Thyroid gland (tissue), 4 donors: Measurements from ENCODE around the gene WDR81.

Source experiments
- POLR2A ChIP-seq, 2 donors: fragments of 450-650 bp; IDR thresholded peaks; one replicate each; pipeline ENCODE4 v1.6.1; 2017; ENCODE audit warnings: antibody characterized with exemption in 2 of 2, mild to moderate bottlenecking in 2 of 2, moderate library complexity in 1 of 2
- TF ChIP-seq, protein P1 (sequence below), 6 experiments: fragments of 200-600 bp in 3 of 6; fragments of 450-650 bp in 3 of 6; sonication (generic) in 3 of 6; IDR thresholded peaks; one replicate each; pipeline ENCODE4 v1.5.1; 2016 to 2019; ENCODE audit warnings: antibody characterized with exemption in 6 of 6, mild to moderate bottlenecking in 2 of 6, inconsistent platforms in 1 of 6, moderate library complexity in 1 of 6

DNA sequence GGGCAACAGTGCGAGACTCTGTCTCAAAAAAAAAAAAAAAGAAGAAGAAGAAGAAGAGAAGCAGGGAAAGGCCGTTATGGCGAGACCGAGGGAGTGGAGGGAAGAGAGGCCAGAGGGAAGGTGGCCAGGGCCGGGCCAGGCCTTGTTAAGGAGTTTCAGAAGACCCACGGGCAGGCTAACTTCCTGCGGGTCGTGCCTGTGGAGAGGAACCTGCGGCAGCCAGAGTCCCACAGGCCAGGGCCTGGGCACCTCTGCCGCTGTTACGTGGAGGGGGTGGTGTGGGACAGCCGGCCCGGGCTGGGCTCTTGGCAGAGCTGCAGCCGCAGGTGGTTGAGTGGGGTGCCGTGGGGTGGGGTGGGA lies 5.4 kb downstream of the WDR81 start:
- TF ChIP-seq, protein P1, sequence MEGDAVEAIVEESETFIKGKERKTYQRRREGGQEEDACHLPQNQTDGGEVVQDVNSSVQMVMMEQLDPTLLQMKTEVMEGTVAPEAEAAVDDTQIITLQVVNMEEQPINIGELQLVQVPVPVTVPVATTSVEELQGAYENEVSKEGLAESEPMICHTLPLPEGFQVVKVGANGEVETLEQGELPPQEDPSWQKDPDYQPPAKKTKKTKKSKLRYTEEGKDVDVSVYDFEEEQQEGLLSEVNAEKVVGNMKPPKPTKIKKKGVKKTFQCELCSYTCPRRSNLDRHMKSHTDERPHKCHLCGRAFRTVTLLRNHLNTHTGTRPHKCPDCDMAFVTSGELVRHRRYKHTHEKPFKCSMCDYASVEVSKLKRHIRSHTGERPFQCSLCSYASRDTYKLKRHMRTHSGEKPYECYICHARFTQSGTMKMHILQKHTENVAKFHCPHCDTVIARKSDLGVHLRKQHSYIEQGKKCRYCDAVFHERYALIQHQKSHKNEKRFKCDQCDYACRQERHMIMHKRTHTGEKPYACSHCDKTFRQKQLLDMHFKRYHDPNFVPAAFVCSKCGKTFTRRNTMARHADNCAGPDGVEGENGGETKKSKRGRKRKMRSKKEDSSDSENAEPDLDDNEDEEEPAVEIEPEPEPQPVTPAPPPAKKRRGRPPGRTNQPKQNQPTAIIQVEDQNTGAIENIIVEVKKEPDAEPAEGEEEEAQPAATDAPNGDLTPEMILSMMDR (IDR thresholded peaks at IDR 0.05): no peak
- TF ChIP-seq POLR2A (IDR thresholded peaks at IDR 0.05): no peak
